WTC11 (cell line): Measurements from ENCODE around the gene FAM181A. TPM values are rescaled to one million over a fixed set of nuclear protein-coding genes. Genes with fewer than 3 reads are reported as not detected.

Source experiments
- FOXJ3 ChIP-seq: sonication (generic); formaldehyde crosslinking; IDR thresholded peaks from 2 replicates; pipeline ENCODE4 v1.9.0; 2021; ENCODE audit warnings: missing genetic modification reagents, mild to moderate bottlenecking, borderline replicate concordance
- PRDM15 ChIP-seq: sonication (generic); formaldehyde crosslinking; IDR thresholded peaks from 2 replicates; pipeline ENCODE4 v1.8.0; 2022; ENCODE audit warnings: missing genetic modification reagents
- ZNF219 ChIP-seq: sonication (generic); formaldehyde crosslinking; IDR thresholded peaks from 2 replicates; pipeline ENCODE4 v1.8.0; 2023; ENCODE audit warnings: missing genetic modification reagents, mild to moderate bottlenecking, borderline replicate concordance
- ZNF232 ChIP-seq: sonication (generic); formaldehyde crosslinking; IDR thresholded peaks from 2 replicates; pipeline ENCODE4 v1.8.0; 2022; ENCODE audit warnings: mild to moderate bottlenecking, missing genetic modification reagents
- ZNF671 ChIP-seq: fragments of 250-450 bp; sonication (Bioruptor Pico); IDR thresholded peaks from 2 replicates; pipeline ENCODE4 v1.8.0; 2021; ENCODE audit warnings: mild to moderate bottlenecking
- microRNA-seq: library from miRNA; unstranded; fragments of <30 nt; microRNA quantifications from one replicate; pipeline ENCODE4 v1.2.0, GENCODE V29; 2022; ENCODE audit warnings: borderline number of aligned reads
- total RNA-seq: library from RNA; stranded (reverse); gene quantifications from 3 replicates; pipeline ENCODE4 v1.2.3, GENCODE V29; 2021
- TF ChIP-seq, protein P1 (sequence below): fragments of 250-450 bp; sonication (Bioruptor Pico); IDR thresholded peaks from 2 replicates; pipeline ENCODE4 v2.1.2; 2022; ENCODE audit warnings: mild to moderate bottlenecking, moderate library complexity

Gene FAM181A
- total RNA-seq, 1 experiment from 2014 or later = not detected

- no peak for TF ChIP-seq ZNF219 (CRISPR knock-in tag)
- no peak for TF ChIP-seq ZNF671 (CRISPR knock-in tag)
- no peak for TF ChIP-seq FOXJ3 (CRISPR knock-in tag)
- TF ChIP-seq, protein P1, sequence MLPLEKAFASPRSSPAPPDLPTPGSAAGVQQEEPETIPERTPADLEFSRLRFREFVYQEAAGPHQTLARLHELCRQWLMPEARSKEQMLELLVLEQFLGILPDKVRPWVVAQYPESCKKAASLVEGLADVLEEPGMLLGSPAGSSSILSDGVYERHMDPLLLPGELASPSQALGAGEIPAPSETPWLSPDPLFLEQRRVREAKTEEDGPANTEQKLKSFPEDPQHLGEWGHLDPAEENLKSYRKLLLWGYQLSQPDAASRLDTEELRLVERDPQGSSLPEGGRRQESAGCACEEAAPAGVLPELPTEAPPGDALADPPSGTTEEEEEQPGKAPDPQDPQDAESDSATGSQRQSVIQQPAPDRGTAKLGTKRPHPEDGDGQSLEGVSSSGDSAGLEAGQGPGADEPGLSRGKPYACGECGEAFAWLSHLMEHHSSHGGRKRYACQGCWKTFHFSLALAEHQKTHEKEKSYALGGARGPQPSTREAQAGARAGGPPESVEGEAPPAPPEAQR (CRISPR knock-in tag) = no peak
- TF ChIP-seq PRDM15 (CRISPR knock-in tag) = no peak
- no peak for TF ChIP-seq ZNF232
- TF ChIP-seq, all 79 proteins: peak for 0
Observed at GRCh38 chr14:93978735-93979134, 51.6 kb downstream of the FAM181A start (continued).

Small RNA genes within 50 kb of the gene (microRNA-seq; reads per million reads assigned to microRNA genes)
- not detected for gene MIR4506

Other genes with a start within 250 kb of the FAM181A start
- 3.9 to 4.9 TPM (median 4.1 TPM) in 3 replicates for gene PRIMA1, start 138.9 kb upstream of the FAM181A start, total RNA-seq
- 0.37 to 0.73 TPM (median 0.71 TPM) in 3 replicates for gene ASB2, start 49.2 kb downstream of the FAM181A start, total RNA-seq
- not detected in 3 replicates for gene CCDC197, start 70.0 kb downstream of the FAM181A start, total RNA-seq
- gene OTUB2, start 99.0 kb downstream of the FAM181A start, total RNA-seq = 3.5 to 4.5 TPM (median 3.9 TPM) in 3 replicates
- gene DDX24, start 153.9 kb downstream of the FAM181A start, total RNA-seq = 137 to 174 TPM (median 140 TPM) in 3 replicates
- 27.6 to 34.1 TPM (median 32.3 TPM) in 3 replicates for gene IFI27L1, start 154.0 kb downstream of the FAM181A start, total RNA-seq
- 1.8 to 3.2 TPM (median 2.4 TPM) in 3 replicates for gene IFI27, start 183.4 kb downstream of the FAM181A start, total RNA-seq
- gene IFI27L2, start 202.3 kb downstream of the FAM181A start, total RNA-seq = 22.1 to 37.2 TPM (median 35.5 TPM) in 3 replicates
- gene PPP4R4, start 247.0 kb downstream of the FAM181A start, total RNA-seq = 8.1 to 9.6 TPM (median 8.2 TPM) in 3 replicates